Measurements from ENCODE around the gene DSC2.

The DSC2 gene

GRCh38 chr18:31104444-31104843 is 2.2 kb upstream of the DSC2 start:
- no peak for DNase-seq
- no peak overlapping the region for H2AFZ ChIP-seq (ENCODE audit: low read length)
- H4K20me1 ChIP-seq (ENCODE audit: insufficient read depth, low read length): no peaks in the 10 kb centered on the region
- H3K27me3 ChIP-seq (replicated peaks; ENCODE audit: insufficient read depth, low read length): no peaks in the 10 kb centered on the region
- H3K9me3 ChIP-seq (replicated peaks; ENCODE audit: insufficient read depth, low read length): no peaks in the 10 kb centered on the region
- H3K27ac ChIP-seq (ENCODE audit: low read length): no peak overlapping the region
- no peak overlapping the region for H3K9ac ChIP-seq (ENCODE audit: low read length)
- H3K9me2 ChIP-seq (replicated peaks; ENCODE audit: insufficient read depth, low read length): no peaks in the 10 kb centered on the region
- H3K4me1 ChIP-seq (ENCODE audit: low read length): no peaks in the 10 kb centered on the region
- no peaks in the 10 kb centered on the region for H3K79me2 ChIP-seq (ENCODE audit: low read length)
- no peaks in the 10 kb centered on the region for H3K36me3 ChIP-seq (replicated peaks; ENCODE audit: insufficient read depth, low read length)
- no peaks in the 10 kb centered on the region for H3F3A ChIP-seq (ENCODE audit: insufficient read depth, low read length)
- no peak overlapping the region for H3K4me2 ChIP-seq (ENCODE audit: low read depth, low read length)
- H3K4me3 ChIP-seq (ENCODE audit: low read length): no peak overlapping the region
- no peak for TF ChIP-seq EZH2phosphoT487 (IDR thresholded peaks at IDR 0.05; ENCODE audit: low read length)
- no peak for TF ChIP-seq CTCF (IDR thresholded peaks at IDR 0.05; ENCODE audit: low read length)
- TF ChIP-seq EZH2 (optimal IDR thresholded peaks at IDR 0.05; ENCODE audit: low read depth, low read length): no peak

GRCh38 chr18:31103423-31103822 is 1.2 kb upstream of the DSC2 start:
- Histone ChIP-seq H2AFZ (ENCODE audit: low read length) (no peak overlapping the region), H3K9me2 (replicated peaks; ENCODE audit: insufficient read depth, low read length) (no peaks in the 10 kb centered on the region), H3K4me1 (ENCODE audit: low read length) (no peaks in the 10 kb centered on the region), H3F3A (ENCODE audit: insufficient read depth, low read length) (no peaks in the 10 kb centered on the region), H3K9me3 (replicated peaks; ENCODE audit: insufficient read depth, low read length) (no peaks in the 10 kb centered on the region), H3K9ac (ENCODE audit: low read length) (no peak overlapping the region), H3K4me2 (ENCODE audit: low read depth, low read length) (no peak overlapping the region), H3K79me2 (ENCODE audit: low read length) (no peaks in the 10 kb centered on the region), H4K20me1 (ENCODE audit: insufficient read depth, low read length) (no peaks in the 10 kb centered on the region), H3K27ac (ENCODE audit: low read length) (no peak overlapping the region), H3K4me3 (ENCODE audit: low read length) (no peak overlapping the region), H3K36me3 (replicated peaks; ENCODE audit: insufficient read depth, low read length) (no peaks in the 10 kb centered on the region), H3K27me3 (replicated peaks; ENCODE audit: insufficient read depth, low read length) (no peaks in the 10 kb centered on the region)
- DNase-seq: no peak
- TF ChIP-seq CTCF (IDR thresholded peaks at IDR 0.05; ENCODE audit: low read length) (no peak), EZH2 (optimal IDR thresholded peaks at IDR 0.05; ENCODE audit: low read depth, low read length) (no peak), EZH2phosphoT487 (IDR thresholded peaks at IDR 0.05; ENCODE audit: low read length) (no peak)

- Histone ChIP-seq H3K79me2 (ENCODE audit: low read length) (no peaks in the 10 kb centered on the region), H3K27ac (ENCODE audit: low read length) (no peak overlapping the region), H3K36me3 (replicated peaks; ENCODE audit: insufficient read depth, low read length) (no peaks in the 10 kb centered on the region), H3K9ac (ENCODE audit: low read length) (no peak overlapping the region), H3K4me3 (ENCODE audit: low read length) (no peak overlapping the region), H3K27me3 (replicated peaks; ENCODE audit: insufficient read depth, low read length) (no peaks in the 10 kb centered on the region), H2AFZ (ENCODE audit: low read length) (no peak overlapping the region), H3K4me1 (ENCODE audit: low read length) (no peaks in the 10 kb centered on the region), H3F3A (ENCODE audit: insufficient read depth, low read length) (no peaks in the 10 kb centered on the region), H4K20me1 (ENCODE audit: insufficient read depth, low read length) (no peaks in the 10 kb centered on the region), H3K4me2 (ENCODE audit: low read depth, low read length) (no peak overlapping the region), H3K9me2 (replicated peaks; ENCODE audit: insufficient read depth, low read length) (no peaks in the 10 kb centered on the region), H3K9me3 (replicated peaks; ENCODE audit: insufficient read depth, low read length) (no peaks in the 10 kb centered on the region)
- no peak for DNase-seq
- TF ChIP-seq EZH2phosphoT487 (IDR thresholded peaks at IDR 0.05; ENCODE audit: low read length): no peak
- TF ChIP-seq CTCF (IDR thresholded peaks at IDR 0.05; ENCODE audit: low read length): no peak
- no peak for TF ChIP-seq EZH2 (optimal IDR thresholded peaks at IDR 0.05; ENCODE audit: low read depth, low read length)
Measured at GRCh38 chr18:31102941-31103340, 720 bp upstream of the DSC2 start.

Data from MM.1S (cell line).